ENCODE results near the gene MCHR1.

The MCHR1 gene

DNA sequence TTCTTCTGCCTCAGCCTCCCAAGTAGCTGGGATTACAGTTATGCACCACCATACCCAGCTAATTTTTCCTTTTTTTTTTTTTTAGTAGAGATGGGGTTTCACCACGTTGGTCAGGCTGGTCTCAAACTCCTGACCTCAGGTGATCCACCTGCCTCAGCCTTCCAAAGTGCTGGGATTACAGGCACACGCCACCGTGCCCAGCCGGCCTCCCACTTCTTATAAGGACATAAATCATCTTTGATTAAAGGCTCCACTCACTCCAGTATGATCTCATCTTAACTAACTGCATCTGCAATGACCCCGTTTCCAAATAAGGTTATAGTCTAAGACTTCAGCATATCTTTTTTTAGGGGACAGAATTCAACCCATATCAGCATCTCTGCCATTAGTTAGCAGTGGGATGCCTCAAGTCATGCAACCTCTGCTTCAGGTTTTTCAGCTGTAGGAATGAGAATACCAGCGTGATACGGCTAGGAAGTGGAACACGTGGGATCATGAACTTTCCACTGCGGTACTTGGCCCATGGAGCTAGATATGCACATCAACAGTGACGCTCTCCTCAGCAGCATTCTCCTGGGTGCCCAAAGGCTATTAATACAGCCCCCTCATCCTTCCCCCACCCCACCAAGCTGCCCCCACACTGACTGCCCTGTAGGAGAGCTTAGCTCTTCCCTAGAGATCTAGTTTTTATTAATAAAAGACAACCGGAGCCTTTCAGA, 41.4 kb downstream of the MCHR1 start:
- in situ Hi-C loops (cut with HindIII; ENCODE audit: low sequenced_read_pairs), result no loop called here

DNA sequence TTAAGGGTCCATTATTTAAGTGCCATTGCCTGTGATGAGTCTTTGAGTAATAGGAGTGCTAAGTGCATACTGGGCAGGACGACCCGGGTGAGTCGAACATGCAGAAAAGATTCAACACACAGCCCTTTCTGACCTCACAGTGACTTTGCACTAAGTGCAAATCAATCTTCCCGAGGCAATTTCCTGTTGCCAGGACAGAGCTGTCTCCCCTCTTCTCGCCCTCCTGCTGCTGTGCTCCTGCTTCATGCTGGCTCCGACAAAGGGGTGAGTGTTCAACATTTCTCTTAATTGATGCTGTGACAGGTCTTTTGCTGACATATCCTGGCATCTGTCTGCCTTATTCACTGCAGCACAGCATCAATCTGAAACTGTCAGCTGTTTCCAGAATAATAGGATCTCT, 42.0 kb downstream of the MCHR1 start:
- in situ Hi-C loops (cut with HindIII; ENCODE audit: low sequenced_read_pairs), result no loop called here

DNA sequence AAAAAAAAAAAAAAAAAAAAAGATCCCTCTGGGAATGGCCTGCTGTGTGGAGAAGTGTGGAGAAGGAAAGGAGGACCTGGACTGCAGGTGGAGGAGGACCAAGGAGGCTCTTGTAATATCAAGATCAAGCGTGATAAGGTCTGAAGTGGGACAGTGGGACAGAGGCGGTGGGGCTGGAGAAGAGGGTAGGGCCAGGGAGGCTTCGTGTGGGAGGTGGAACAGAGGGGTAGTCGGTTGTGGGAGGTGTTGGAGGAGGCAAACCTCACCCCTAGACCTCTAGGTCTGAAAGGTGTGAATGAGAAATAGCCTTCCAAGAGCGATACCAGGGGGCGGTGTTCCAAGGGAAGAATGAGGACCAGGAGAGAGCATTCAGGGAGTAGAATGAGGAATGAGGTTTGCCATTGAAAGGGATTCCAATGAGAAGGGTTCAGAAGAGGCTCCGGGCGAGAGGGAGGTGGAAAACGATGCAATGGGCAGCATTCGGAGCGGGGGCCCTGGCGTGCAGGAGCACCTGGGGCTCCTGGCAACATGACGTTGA, 44.2 kb downstream of the MCHR1 start:
- in situ Hi-C loops (cut with HindIII; ENCODE audit: low sequenced_read_pairs), result no loop called here

DNA sequence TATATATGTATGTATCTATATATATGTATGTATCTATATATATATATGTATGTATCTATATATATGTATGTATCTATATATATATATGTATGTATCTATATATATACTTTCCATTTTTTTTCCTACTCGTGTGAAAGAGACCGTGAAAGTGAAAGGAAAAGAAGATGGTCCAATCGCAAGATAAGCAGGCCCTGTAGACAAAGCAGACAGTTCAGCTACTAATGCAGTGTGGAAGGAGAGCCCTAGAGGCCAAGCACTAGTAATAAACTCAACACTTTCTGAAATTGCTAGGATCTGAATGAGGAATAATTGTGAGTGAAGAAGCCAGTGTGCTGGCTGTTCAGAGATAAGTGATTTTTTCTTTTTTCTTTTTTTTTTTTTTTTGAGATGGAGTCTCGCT, 47.2 kb downstream of the MCHR1 start:
- in situ Hi-C loops (cut with HindIII; ENCODE audit: low sequenced_read_pairs), result no loop called here

DNA sequence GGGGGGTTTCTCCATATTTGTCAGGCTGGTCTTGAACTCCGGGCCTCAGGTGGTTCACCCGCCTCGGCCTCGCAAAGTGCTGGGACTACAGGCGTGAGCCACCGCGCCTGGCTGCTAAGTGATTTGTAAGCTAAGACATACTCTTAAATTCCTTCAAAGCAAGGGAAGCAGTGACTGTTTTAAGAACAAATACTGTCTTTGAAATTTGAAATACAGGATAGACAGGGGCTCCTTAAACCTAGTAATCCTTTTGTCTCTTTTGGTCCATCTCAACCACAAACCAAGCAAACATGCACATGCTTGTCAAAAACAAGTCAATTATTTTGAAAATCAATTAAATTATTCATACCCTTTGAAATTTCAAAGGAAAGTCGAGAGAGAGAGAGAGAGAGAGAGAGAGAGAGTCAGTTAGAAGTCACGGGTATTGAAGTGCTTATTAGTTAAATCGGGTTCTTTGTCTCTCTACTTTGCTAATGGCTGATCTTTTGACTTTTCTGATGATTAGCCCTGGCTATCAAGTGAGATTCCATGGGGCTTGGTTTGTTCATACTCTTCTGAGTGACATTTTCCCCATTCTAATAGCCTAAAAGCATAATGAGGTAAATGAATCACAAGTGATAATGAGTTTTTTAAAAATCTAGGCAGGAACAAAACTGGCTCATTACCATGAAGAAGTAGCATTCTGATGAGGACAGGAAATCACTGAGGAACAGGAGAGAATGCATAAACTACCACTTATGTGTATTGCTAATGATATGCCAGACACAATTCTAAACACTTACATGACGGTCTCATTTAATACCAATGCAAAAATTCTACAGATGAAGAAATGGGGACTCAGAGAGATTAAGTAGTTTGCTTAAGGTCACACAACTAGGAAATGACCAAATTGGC, 48.0 kb downstream of the MCHR1 start:
- in situ Hi-C loops (cut with HindIII; ENCODE audit: low sequenced_read_pairs), result no loop called here

DNA sequence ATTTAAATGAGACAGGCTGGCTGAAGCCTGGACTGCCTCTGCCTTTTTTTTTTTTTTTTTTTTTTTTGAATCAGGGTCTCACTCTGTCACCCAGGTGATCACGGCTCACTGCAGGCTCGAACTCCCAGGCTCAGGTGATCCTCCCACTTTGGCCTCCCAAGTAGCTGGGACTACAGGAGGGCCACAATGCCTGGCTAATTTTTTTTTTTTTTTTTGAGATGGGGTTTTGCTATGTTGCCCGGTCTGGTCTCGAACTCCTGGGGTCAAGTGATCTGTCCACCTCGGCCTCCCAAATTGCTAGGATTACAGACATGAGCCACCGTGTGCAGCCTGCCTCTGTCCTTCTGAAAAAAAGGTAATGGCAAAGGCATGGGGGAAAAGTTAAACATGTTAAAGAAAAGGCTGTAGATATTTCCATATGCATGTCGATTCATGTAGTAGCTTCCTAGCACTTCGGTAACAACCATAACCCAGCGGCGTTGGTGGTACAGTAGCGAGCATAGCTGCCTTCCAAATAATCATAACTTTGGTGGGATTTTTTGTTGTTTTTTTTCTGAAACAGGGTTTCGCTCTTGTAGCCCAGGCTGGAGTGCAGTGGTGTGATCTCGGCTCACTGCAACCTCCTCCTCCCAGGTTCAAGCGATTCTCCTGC, 48.8 kb downstream of the MCHR1 start:
- in situ Hi-C loops (cut with HindIII; ENCODE audit: low sequenced_read_pairs), result no loop called here

DNA sequence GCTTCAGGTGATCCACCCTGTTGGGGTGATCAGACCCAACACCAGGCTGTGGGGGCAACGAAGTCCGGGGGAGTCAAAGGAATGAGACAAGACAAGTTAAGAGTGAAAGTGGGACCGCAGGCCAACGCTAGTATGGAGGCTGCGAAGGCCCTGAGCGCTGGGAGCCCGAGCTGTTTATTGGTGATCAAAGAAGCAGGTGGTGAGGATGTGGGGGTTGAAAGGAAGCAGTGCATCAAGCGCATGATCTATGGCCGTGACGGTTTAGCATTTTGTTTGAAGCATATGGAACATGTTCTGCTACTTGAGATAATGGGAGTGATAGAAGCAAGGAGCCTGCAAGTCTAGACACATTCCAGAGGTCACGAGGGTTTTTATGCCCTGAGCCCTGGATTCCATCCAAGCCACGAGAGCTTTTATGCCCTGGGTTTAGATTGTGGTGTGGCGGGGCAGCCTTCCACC, 49.5 kb downstream of the MCHR1 start:
- in situ Hi-C loops (cut with HindIII; ENCODE audit: low sequenced_read_pairs), result no loop called here

DNA sequence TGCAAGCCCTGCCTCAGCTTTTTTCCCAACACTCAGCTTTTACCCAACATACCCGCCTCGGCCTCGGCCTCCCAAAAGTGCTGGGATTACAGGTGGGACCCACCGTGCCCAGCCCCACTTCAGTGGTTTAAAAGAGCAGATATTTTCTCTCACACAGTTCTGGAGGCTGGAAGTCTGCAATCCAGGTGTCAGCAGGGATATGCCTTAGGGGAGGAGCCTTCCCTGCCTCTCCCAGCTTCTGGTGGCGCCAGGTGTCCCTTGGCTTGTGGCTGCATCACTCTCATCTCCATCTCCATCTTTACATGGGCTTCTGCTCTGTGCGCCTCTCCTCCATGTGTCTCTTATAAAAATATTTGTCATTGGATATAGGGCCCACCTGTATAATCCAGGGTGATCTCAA, 50.0 kb downstream of the MCHR1 start:
- in situ Hi-C loops (cut with HindIII; ENCODE audit: low sequenced_read_pairs), result no loop called here

Data from endothelial cell of hepatic sinusoid (primary cell).